ENCODE measurements around the gene WNT4.

GRCh38 chr1:22141554-22142314 lies 1.2 kb downstream of the WNT4 start:
- TF ChIP-seq POLR2AphosphoS5 (IDR thresholded peaks at IDR 0.05; ENCODE audit: low read depth, low read length): no peak
- no peak for TF ChIP-seq TAF1 (IDR thresholded peaks at IDR 0.05; ENCODE audit: borderline replicate concordance, low read depth, low read length)
- no peak for TF ChIP-seq POLR2A (IDR thresholded peaks at IDR 0.05; ENCODE audit: low read depth, low read length)
